A549 (cell line): ENCODE data around the gene AFF3.

Experiments
- BHLHE40 ChIP-seq: IDR thresholded peaks from 2 replicates; pipeline ENCODE4 v1.6.1; 2012; ENCODE audit warnings: low read depth, low read length, inconsistent platforms
- JUNB ChIP-seq: fragments of >200 bp; sonication (Bioruptor Twin); formaldehyde crosslinking; IDR thresholded peaks from 2 replicates; pipeline ENCODE4 v1.6.1; 2016
- NPAS2 ChIP-seq: fragments of 250-450 bp; sonication (Bioruptor Pico); IDR thresholded peaks from 2 replicates; pipeline ENCODE4 v1.8.0; 2022; ENCODE audit warnings: mild to moderate bottlenecking, moderate library complexity, borderline replicate concordance
- REST ChIP-seq: fragments of 200-600 bp; sonication (generic); IDR thresholded peaks from 2 replicates; pipeline ENCODE4 v1.6.1; 2016; ENCODE audit warnings: antibody characterized with exemption, mild to moderate bottlenecking, moderate library complexity
- TF ChIP-seq, protein P1 (sequence below): fragments of >200 bp; sonication (Bioruptor Twin); formaldehyde crosslinking; IDR thresholded peaks from 3 replicates; pipeline ENCODE4 v1.5.1; 2016
- TF ChIP-seq, protein P2 (sequence below): fragments of 150-350 bp; IDR thresholded peaks from 2 replicates; pipeline ENCODE4 v1.6.1; 2014; ENCODE audit warnings: low read depth, mild to moderate bottlenecking, low read length

DNA sequence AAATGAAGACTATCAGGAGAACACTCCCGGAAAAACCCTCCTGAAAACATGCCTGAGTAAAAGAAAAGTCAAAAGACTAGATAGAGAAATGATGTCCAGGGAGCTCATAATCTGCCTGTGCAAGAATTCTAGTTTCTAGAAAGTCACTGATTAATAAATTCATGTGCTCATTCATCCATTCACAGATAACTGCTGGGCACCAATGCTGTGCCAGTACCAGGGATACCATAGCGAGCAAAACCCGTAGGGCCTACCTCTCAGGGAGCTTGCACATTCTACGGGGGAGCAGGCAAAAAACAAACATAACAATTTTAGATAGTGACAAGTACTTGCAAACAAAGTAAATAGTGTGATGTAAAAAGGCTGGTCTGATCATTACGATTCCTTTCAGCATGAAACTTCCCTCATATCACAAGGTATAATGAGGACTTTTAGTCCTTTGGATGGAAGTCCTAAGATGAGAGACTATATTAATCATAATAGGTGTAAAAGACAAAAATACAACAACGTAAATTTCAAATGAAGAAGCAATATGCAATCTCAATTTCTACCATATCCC is 289.9 kb downstream of the AFF3 start:
- TF ChIP-seq BHLHE40 (no peak), REST (no peak), NPAS2 (CRISPR knock-in tag) (no peak), JUNB (no peak)
- TF ChIP-seq, protein P1, sequence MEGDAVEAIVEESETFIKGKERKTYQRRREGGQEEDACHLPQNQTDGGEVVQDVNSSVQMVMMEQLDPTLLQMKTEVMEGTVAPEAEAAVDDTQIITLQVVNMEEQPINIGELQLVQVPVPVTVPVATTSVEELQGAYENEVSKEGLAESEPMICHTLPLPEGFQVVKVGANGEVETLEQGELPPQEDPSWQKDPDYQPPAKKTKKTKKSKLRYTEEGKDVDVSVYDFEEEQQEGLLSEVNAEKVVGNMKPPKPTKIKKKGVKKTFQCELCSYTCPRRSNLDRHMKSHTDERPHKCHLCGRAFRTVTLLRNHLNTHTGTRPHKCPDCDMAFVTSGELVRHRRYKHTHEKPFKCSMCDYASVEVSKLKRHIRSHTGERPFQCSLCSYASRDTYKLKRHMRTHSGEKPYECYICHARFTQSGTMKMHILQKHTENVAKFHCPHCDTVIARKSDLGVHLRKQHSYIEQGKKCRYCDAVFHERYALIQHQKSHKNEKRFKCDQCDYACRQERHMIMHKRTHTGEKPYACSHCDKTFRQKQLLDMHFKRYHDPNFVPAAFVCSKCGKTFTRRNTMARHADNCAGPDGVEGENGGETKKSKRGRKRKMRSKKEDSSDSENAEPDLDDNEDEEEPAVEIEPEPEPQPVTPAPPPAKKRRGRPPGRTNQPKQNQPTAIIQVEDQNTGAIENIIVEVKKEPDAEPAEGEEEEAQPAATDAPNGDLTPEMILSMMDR = no peak
- TF ChIP-seq, protein P2, sequence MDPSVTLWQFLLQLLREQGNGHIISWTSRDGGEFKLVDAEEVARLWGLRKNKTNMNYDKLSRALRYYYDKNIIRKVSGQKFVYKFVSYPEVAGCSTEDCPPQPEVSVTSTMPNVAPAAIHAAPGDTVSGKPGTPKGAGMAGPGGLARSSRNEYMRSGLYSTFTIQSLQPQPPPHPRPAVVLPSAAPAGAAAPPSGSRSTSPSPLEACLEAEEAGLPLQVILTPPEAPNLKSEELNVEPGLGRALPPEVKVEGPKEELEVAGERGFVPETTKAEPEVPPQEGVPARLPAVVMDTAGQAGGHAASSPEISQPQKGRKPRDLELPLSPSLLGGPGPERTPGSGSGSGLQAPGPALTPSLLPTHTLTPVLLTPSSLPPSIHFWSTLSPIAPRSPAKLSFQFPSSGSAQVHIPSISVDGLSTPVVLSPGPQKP = no peak
